GM23248 (cell line): ENCODE measurements around the gene CCR1.

Experiments used
- EZH2 ChIP-seq: fragments of 200-600 bp; sonication (generic); IDR thresholded peaks from 2 replicates; pipeline ENCODE4 v1.6.1; 2018; ENCODE audit warnings: antibody characterized with exemption, mild to moderate bottlenecking; ENCODE audit not compliant: insufficient read depth, poor library complexity, severe bottlenecking
- EZH2phosphoT487 ChIP-seq: fragments of 200-600 bp; sonication (generic); IDR thresholded peaks from 2 replicates; pipeline ENCODE4 v1.6.1; 2018; ENCODE audit warnings: antibody characterized with exemption, moderate library complexity, mild to moderate bottlenecking, low read depth; ENCODE audit not compliant: insufficient read depth

- no peak for TF ChIP-seq EZH2phosphoT487
- no peak for TF ChIP-seq EZH2
These were observed 7.9 kb downstream of the CCR1 start for GRCh38 chr3:46200211-46200610.
